Effector memory CD8-positive, alpha-beta T cell (primary cell): ENCODE data around the gene RPLP1.
A peak's percentile ranks its signal among the peaks of the same experiment; 100 is the strongest.

ENCODE experiments used
- ATAC-seq: fragments of 150-1000 bp; cut with Tn5 transposase; replicated peaks from 2 replicates; pipeline ENCODE4 v1.10.0; 2021; ENCODE audit warnings: mild to moderate bottlenecking, moderate library complexity
- DNase-seq, 3 experiments: peaks; one replicate each; pipeline ENCODE4 v3.0.0; 2021
- H3K27ac Mint-ChIP-seq, 2 donors: one replicate each; pipeline ENCODE4 v1.8.0; 2022; ENCODE audit warnings: mild to moderate bottlenecking in 2 of 2, mixed read lengths in 2 of 2, moderate library complexity in 2 of 2
- H3K27me3 Mint-ChIP-seq, 2 donors: one replicate each; pipeline ENCODE4 v1.8.0; 2022; ENCODE audit warnings: mixed read lengths in 2 of 2
- H3K36me3 Mint-ChIP-seq: one replicate; pipeline ENCODE4 v1.8.0; 2022; ENCODE audit warnings: mild to moderate bottlenecking, moderate library complexity, mixed read lengths; ENCODE audit not compliant: insufficient read depth
- H3K4me1 Mint-ChIP-seq, 2 donors: one replicate each; pipeline ENCODE4 v1.8.0; 2022; ENCODE audit warnings: low read depth in 2 of 2, mixed read lengths in 2 of 2
- H3K4me3 Mint-ChIP-seq, 2 donors: one replicate each; pipeline ENCODE4 v1.8.0; 2022; ENCODE audit warnings: mild to moderate bottlenecking in 2 of 2, mixed read lengths in 2 of 2, moderate library complexity in 2 of 2
- H3K9me3 Mint-ChIP-seq, 2 donors: one replicate each; pipeline ENCODE4 v1.8.0; 2022; ENCODE audit warnings: mixed read lengths in 2 of 2
- total RNA-seq, 9 experiments: gene quantifications; one replicate each; lab custom pipeline; 2026; lab: John Stamatoyannopoulos, UW

The RPLP1 gene
- 498 to 1,311 (median 927) reads per million in 9 experiments for total RNA-seq

DNA sequence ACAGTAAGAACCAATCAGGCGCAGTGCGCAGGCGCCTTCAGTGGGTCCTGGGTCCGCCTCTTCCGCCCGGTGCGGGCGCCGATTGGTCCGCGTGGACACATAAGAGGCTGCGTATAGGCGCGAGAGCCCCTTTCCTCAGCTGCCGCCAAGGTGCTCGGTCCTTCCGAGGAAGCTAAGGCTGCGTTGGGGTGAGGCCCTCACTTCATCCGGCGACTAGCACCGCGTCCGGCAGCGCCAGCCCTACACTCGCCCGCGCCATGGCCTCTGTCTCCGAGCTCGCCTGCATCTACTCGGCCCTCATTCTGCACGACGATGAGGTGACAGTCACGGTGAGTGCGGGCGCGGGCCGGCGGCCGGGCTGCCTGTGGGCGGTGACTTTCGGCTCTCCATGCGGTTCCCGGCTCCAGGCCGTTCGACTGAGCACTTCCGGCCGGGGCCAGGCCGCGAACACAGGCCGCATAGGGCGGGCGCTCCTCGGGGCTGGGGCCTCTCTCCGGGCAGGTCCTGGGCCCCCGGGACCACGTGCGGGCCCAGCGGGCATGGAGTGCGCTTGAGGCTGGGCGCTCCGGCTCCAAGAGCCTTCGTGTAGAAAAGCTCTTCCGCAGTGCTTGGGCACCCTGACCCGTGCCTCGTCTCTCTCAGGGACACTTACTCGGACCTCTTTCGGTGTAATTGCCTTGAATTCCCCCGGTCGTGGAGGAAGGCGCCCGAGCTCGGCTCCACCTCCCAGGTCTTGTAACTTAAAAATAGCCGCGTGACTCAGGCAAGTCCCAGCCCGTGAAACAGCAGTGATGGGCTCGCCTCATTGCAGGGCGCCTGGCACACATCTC lies at the start of gene RPLP1:
Gene RPLP1, plus strand, starts transcription at position 127 of the 830 bp plus-strand sequence. Its CDS starts 131 bp downstream, at position 258.
- H3K4me1 Mint-ChIP-seq = peaks cover 32 to 35% of the 10 kb centered on the region in 2 donors
- DNase-seq (peak; percentile 93 to 96 (median 95)), ATAC-seq (peak; percentile 78)
- no peaks in the 10 kb centered on the region for H3K27me3 Mint-ChIP-seq
- peak within 1 kb of the TSS; percentile 96 to 99 for H3K27ac Mint-ChIP-seq
- peak within 1 kb of the TSS; percentile 94 to 96 for H3K4me3 Mint-ChIP-seq
- no peaks in the 10 kb centered on the region for H3K9me3 Mint-ChIP-seq
- peaks cover 57% of the 10 kb centered on the region for H3K36me3 Mint-ChIP-seq

DNA sequence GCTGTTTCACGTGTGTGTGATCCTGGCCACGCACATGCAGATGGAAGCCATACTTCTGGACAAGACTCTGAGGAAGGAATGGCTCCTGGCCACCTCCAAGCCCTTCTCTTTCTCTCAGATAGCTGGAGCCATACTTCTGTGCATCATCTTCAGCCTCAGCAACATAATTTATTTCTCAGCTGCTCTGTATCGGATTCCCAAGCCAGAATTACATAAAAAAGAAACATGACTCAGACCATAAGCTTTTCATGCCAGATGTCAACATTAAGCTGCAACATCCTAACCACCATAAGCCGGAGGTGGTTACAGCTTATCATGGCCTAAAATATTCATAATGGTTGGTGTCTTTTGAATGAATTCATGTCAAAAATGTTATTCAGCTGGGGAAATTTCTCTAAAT lies 49.0 kb upstream of the RPLP1 start:
- Mint-ChIP-seq H3K27me3 (peaks cover 13 to 28% of the 10 kb centered on the region in 2 donors), H3K4me1 (no peaks in the 10 kb centered on the region), H3K4me3 (no peak overlapping the region), H3K9me3 (no peaks in the 10 kb centered on the region), H3K36me3 (peaks cover 3% of the 10 kb centered on the region), H3K27ac (no peak overlapping the region)
- no peak for ATAC-seq
- DNase-seq = no peak

DNA sequence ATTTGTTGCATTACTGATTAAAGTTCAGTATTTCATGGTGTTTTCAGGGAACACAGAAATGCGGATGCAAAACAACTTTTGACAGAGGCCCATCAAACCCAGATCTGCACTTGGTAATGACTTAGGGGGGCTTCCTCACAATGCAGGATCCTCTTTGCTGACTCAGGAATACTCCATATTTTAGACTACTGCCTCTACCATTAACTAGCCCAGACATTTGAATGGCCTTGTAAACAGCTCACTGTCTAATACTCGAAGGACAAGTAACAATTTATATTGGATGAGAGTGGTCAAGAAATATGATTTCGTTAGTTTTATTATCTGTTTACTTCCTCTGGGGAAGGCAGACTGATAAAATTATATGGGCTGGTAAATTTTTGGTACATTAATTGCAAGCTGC lies 47.5 kb upstream of the RPLP1 start:
- peaks cover 19 to 28% of the 10 kb centered on the region in 2 donors for H3K27me3 Mint-ChIP-seq
- DNase-seq (no peak), ATAC-seq (no peak)
- no peaks in the 10 kb centered on the region for H3K9me3 Mint-ChIP-seq
- peaks cover 3% of the 10 kb centered on the region for H3K36me3 Mint-ChIP-seq
- no peaks in the 10 kb centered on the region for H3K4me1 Mint-ChIP-seq
- no peak overlapping the region for H3K4me3 Mint-ChIP-seq
- no peak overlapping the region for H3K27ac Mint-ChIP-seq

DNA sequence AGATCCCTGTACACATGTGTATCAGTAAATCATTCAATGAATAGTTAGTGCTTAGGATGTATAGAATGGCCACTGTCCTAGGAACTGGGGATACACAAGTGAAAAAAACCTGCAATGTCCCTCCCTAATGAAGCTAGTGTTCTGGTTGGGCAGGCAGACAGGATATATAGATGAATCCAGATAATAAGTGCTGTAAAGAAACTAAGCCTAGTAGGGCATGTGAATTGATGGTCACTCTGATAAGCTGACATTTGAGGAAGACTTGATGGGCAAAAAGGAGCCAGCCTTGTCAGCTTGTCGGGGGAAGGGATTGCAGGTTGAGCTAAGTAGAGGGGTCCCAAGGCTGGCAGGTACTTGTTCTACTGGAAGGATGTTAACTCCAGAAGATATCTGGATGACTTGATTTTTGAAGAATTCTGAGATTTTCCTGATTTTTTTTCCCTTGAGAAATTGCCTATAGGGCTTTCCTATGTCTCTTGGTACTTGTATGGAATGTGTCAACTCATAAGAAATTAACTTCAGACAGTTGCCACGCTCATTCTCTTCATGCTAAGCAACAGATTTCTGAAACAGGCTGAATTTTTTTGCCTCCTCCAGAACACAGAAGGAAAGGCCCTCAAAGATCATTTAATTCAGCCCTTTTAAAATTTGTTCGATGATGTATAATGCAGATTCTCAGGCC lies 44.8 kb upstream of the RPLP1 start:
- ATAC-seq (no peak), DNase-seq (no peak)
- H3K36me3 Mint-ChIP-seq = no peaks in the 10 kb centered on the region
- no peaks in the 10 kb centered on the region for H3K9me3 Mint-ChIP-seq
- no peaks in the 10 kb centered on the region for H3K4me1 Mint-ChIP-seq
- no peak overlapping the region for H3K4me3 Mint-ChIP-seq
- H3K27me3 Mint-ChIP-seq = peaks cover 19 to 28% of the 10 kb centered on the region in 2 donors
- H3K27ac Mint-ChIP-seq = no peak overlapping the region

DNA sequence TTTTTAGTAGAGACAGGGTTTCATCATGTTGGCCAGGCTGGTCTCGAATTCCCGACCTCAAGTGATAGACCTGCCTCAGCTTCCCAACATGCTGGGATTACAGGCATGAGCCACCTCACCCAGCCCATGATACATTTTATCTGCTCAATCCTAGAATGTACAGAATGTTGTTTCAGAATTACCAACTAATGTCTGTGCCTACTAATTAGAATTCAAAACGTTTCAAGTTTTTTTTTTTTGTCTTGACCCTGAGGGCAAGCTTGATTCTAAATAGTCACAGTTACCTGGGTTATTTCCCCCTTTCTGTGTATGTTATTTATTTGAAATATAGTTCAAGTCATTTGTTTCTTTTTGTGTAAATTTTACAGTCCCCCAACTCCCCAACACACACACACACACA lies 43.8 kb upstream of the RPLP1 start:
- no peak overlapping the region for H3K4me3 Mint-ChIP-seq
- no peak overlapping the region for H3K27ac Mint-ChIP-seq
- H3K36me3 Mint-ChIP-seq = peaks cover 3% of the 10 kb centered on the region
- peaks cover under 1 to 1% of the 10 kb centered on the region in 2 donors for H3K4me1 Mint-ChIP-seq
- no peak for ATAC-seq
- H3K27me3 Mint-ChIP-seq = peaks cover 13 to 19% of the 10 kb centered on the region in 2 donors
- no peak for DNase-seq
- H3K9me3 Mint-ChIP-seq = no peaks in the 10 kb centered on the region

DNA sequence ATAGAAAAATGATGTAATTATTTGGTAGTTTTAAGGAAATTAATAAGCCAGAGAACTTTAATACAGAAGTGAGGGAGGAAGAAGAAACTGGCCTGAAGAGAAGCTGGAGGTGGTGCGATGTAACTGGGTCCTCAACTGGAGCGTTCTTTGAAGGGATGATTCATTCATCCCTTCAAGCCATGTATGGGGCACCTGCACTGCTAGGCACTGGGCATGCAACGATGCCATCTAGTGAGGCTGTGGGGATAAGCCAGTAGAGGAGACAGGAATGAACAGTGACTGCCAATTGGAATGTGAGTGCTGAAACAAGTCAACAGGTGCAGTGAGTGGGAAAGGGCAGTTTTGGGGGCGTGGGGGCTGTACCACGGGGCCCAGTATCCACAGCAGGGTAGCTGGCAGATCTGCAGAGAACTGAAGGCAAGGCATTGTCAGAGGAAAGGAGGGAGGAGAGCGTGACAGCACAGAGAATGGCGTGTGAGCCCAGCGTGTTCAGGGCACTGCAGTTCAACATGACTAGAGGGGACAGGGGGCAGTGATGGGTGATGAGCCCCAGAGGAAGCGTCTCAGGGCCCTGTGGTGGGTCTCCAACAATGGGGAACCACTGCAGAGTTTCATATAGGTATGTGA lies 42.3 kb upstream of the RPLP1 start:
- Mint-ChIP-seq H3K4me1 (peaks cover 5 to 7% of the 10 kb centered on the region in 2 donors), H3K27ac (no peak overlapping the region), H3K9me3 (no peaks in the 10 kb centered on the region), H3K27me3 (peaks cover 9 to 13% of the 10 kb centered on the region in 2 donors), H3K4me3 (no peak overlapping the region), H3K36me3 (peaks cover 7% of the 10 kb centered on the region)
- DNase-seq (no peak), ATAC-seq (no peak)

DNA sequence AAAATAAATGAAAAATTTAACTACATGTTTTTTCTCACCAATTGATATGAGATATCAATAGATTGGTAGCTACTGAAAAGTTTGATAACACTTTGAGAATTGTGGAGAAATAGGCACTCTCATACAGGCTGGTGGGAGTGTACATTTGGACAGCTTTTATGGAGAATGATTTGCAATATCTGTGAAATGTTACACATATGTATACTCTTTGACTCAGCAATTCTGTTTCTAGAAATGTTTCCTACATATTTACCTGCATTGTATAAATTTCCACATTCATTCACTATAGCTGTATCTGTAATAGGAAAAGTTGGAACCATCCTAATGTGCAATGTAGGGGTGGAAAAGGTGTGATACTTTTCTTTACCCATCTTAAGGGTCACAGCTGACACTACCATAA lies 40.3 kb upstream of the RPLP1 start:
- DNase-seq (no peak), ATAC-seq (no peak)
- no peak overlapping the region for H3K27ac Mint-ChIP-seq
- peaks cover 7% of the 10 kb centered on the region for H3K36me3 Mint-ChIP-seq
- H3K4me1 Mint-ChIP-seq = peaks cover 5 to 7% of the 10 kb centered on the region in 2 donors
- H3K9me3 Mint-ChIP-seq = no peaks in the 10 kb centered on the region
- H3K4me3 Mint-ChIP-seq = no peak overlapping the region
- H3K27me3 Mint-ChIP-seq = peaks cover 9 to 13% of the 10 kb centered on the region in 2 donors

DNA sequence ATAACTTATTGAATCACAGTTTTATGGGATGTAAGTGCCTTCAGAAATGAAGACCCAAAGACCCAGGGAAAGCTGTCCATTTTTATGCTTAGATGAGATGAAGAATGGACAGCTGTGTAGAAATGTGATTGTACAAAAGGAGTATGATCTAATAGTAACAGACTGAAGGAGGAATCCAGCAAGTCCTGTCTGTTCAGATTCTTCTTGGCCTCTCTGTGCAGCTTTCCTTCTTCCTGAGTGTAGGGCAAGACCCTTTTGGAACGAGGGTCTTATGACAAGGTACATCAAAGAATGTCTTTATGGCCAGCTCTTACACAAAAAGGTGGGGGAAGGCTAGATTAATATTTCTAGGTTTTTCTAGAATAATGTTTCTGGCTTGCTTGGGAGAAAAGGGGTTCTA lies 39.9 kb upstream of the RPLP1 start:
- Mint-ChIP-seq H3K4me3 (no peak overlapping the region), H3K27me3 (peaks cover 5 to 11% of the 10 kb centered on the region in 2 donors), H3K27ac (no peak overlapping the region), H3K36me3 (peaks cover 7% of the 10 kb centered on the region), H3K9me3 (no peaks in the 10 kb centered on the region), H3K4me1 (peaks cover 5 to 7% of the 10 kb centered on the region in 2 donors)
- DNase-seq (no peak), ATAC-seq (no peak)

DNA sequence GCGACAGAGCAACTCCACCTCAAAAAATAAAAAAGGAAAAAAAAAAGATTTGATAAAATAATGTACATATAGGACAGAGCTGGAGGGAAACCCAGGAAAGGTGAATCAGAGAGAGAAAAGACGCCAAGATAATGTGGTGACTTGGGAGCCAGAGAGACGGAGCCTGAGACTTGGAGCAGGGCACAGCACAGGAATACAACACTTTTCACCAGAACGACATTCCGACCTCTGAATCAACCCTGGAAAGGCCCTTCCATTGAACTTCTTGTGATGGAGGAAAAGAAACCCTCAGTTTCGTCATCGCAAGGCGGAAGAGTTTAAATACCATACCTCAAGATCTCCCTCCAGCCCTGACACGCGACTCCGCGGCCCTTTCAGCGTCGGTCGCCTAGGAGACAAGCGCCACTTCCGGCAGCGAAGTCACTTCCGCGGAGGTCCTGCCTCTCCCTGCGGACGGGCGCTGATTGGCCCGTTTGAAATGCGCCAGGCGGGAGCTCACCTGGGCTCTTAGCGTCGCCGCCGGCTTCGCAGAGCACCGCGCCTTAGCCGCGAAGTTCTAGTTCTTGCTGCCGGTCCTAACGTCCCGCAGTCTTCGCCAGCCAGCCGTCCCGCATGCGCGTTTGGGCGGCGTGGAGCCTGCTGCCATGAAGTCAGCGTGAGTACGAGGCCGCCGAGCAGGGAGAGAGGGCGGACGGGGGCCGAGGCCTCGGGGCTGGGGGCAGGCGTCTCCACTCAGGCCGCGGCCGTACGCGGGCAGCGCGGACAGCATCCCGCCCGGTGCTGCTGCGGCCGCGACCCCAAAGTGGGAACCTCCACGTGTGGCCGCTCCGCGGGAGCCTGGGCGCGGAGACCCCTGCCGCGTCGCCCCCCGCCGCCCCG lies 38.6 kb upstream of the RPLP1 start, which contains the start of gene KIF23:
Gene KIF23, plus strand, starts transcription at position 528 of the 879 bp plus-strand sequence. Its CDS starts 117 bp downstream, at position 645.
- Mint-ChIP-seq H3K4me3 (peak within 1 kb of the TSS; percentile 87 to 88), H3K36me3 (peaks cover 7% of the 10 kb centered on the region), H3K4me1 (peaks cover 5 to 7% of the 10 kb centered on the region in 2 donors), H3K27me3 (peaks cover 0 to 4% of the 10 kb centered on the region in 2 donors), H3K9me3 (no peaks in the 10 kb centered on the region), H3K27ac (peak within 1 kb of the TSS; percentile 68 to 77)
- DNase-seq = peak; percentile 88 to 92 (median 91)
- ATAC-seq = peak; percentile 98

DNA sequence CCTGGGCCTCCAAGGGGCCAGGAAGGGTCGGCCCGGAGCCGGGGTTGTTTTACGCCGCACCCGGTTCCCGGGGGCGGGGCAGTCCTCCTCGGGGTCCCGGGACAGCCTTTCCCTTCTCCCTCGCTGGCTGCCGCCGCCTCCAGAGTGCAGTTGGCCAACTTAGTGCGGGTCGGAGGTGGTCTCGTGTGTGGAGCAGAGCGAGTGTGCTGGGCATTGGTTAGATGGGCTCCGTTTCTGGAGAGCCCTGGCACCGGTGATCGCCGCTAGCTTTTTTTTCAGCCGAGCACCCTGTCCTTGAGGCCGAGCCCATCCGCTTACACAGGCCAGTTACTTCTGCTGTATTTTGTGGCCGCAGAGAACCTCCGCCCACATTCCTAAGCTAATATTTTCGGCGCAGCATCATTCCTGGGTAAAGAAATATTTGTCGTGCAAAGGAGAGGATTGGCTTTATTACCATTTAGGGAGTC lies 37.9 kb upstream of the RPLP1 start:
- Mint-ChIP-seq H3K27me3 (no peaks in the 10 kb centered on the region), H3K9me3 (no peaks in the 10 kb centered on the region), H3K27ac (no peak overlapping the region), H3K4me3 (peak overlapping the region; percentile 74 to 88), H3K36me3 (peaks cover 7% of the 10 kb centered on the region), H3K4me1 (peaks cover 5 to 7% of the 10 kb centered on the region in 2 donors)
- DNase-seq (no peak), ATAC-seq (peak; percentile 3)

DNA sequence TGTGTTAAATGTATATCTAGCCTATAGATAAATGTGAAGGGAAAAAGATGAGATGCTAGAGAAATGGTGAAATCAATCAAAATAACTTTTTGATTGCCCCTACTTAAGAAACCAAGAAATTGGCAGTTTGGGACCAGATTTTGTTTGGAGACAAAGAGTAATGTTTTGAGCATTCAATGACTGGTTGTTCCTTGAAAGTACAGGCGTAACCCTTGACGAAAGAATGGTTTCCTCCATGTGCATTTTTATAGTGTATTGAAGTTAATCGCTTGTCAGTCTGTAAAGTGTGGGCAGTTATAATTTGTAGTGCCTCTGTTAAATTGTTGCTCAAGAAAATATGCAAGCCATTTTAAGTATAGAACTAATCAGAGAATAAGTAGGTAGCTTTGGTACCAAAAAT lies 37.2 kb upstream of the RPLP1 start:
- ATAC-seq (no peak), DNase-seq (no peak)
- peaks cover 5 to 7% of the 10 kb centered on the region in 2 donors for H3K4me1 Mint-ChIP-seq
- H3K36me3 Mint-ChIP-seq = peaks cover 11% of the 10 kb centered on the region
- no peaks in the 10 kb centered on the region for H3K9me3 Mint-ChIP-seq
- no peaks in the 10 kb centered on the region for H3K27me3 Mint-ChIP-seq
- no peak overlapping the region for H3K27ac Mint-ChIP-seq
- peak overlapping the region in 1 of 2 donors; percentile 74 for H3K4me3 Mint-ChIP-seq

DNA sequence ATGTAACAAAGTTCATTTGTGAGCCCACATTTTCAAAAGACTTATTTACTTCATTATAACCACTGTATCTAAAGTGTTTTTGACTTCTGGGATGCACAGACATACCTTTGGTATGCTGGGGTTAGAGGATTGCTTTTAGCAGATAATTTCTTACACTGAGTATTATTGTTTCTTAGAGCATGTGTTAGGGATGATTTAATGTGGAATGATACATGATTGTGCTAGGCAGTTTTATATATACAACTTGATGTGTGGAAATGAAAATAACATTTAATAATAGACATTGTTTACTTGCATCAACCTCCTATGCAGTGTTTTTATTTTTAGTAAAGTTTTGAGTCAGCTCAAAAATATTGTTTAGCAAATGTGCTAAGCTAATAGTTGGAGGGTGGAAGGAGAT lies 35.0 kb upstream of the RPLP1 start:
- ATAC-seq (no peak), DNase-seq (no peak)
- H3K27ac Mint-ChIP-seq = no peak overlapping the region
- no peaks in the 10 kb centered on the region for H3K27me3 Mint-ChIP-seq
- H3K4me3 Mint-ChIP-seq = no peak overlapping the region
- peaks cover 5 to 7% of the 10 kb centered on the region in 2 donors for H3K4me1 Mint-ChIP-seq
- peaks cover 11% of the 10 kb centered on the region for H3K36me3 Mint-ChIP-seq
- no peaks in the 10 kb centered on the region for H3K9me3 Mint-ChIP-seq
